HepG2 (cell line): Measurements from ENCODE around the gene RCC1. TPM values are rescaled to one million over a fixed set of nuclear protein-coding genes. Genes with fewer than 3 reads are reported as not detected.

Experiments
- DBP ChIP-seq: sonication (generic); formaldehyde crosslinking; IDR thresholded peaks from 2 replicates; pipeline ENCODE4 v1.4.0; 2020; ENCODE audit warnings: missing genetic modification reagents; ENCODE audit errors: not compliant biosample characterization
- DDIT3 ChIP-seq: sonication (generic); formaldehyde crosslinking; IDR thresholded peaks from 2 replicates; pipeline ENCODE4 v1.4.0; 2020; ENCODE audit warnings: mild to moderate bottlenecking, missing genetic modification reagents
- DMAP1 ChIP-seq: IDR thresholded peaks from 2 replicates; pipeline ENCODE4 v1.6.1; 2016
- DR1 ChIP-seq: sonication (generic); formaldehyde crosslinking; IDR thresholded peaks from 2 replicates; pipeline ENCODE4 v1.8.0; 2021; ENCODE audit warnings: mild to moderate bottlenecking, missing genetic modification reagents, inconsistent platforms
- GFI1 ChIP-seq: sonication (generic); formaldehyde crosslinking; IDR thresholded peaks from 2 replicates; pipeline ENCODE4 v1.5.0; 2020; ENCODE audit warnings: missing genetic modification reagents, mild to moderate bottlenecking, borderline replicate concordance
- MED13 ChIP-seq: sonication (generic); formaldehyde crosslinking; IDR thresholded peaks from 2 replicates; pipeline ENCODE4 v1.5.0; 2020; ENCODE audit warnings: missing genetic modification reagents
- MIXL1 ChIP-seq: IDR thresholded peaks from 2 replicates; pipeline ENCODE4 v1.6.1; 2016
- MXD4 ChIP-seq: IDR thresholded peaks from 2 replicates; pipeline ENCODE4 v1.6.1; 2016; ENCODE audit warnings: mild to moderate bottlenecking, missing biosample characterization, missing genetic modification reagents
- PLRG1 ChIP-seq: fragments of 450-650 bp; conservative IDR thresholded peaks from 2 replicates; pipeline ENCODE4 v1.6.1; 2016
- SMAD9 ChIP-seq: sonication (generic); formaldehyde crosslinking; IDR thresholded peaks from 2 replicates; pipeline ENCODE4 v1.5.1; 2020; ENCODE audit warnings: mild to moderate bottlenecking, missing genetic modification reagents
- SP140L ChIP-seq: sonication (generic); formaldehyde crosslinking; IDR thresholded peaks from 2 replicates; pipeline ENCODE4 v1.4.0; 2020; ENCODE audit warnings: missing genetic modification reagents, borderline replicate concordance
- TGIF2 ChIP-seq: IDR thresholded peaks from 2 replicates; pipeline ENCODE4 v1.6.1; 2016; ENCODE audit warnings: control low read depth, missing compliant biosample characterization
- THYN1 ChIP-seq: sonication (generic); formaldehyde crosslinking; IDR thresholded peaks from 2 replicates; pipeline ENCODE4 v1.8.1; 2023; ENCODE audit warnings: low read depth, mild to moderate bottlenecking, moderate library complexity, missing genetic modification reagents, borderline replicate concordance
- ZFP1 ChIP-seq: IDR thresholded peaks from 2 replicates; pipeline ENCODE4 v1.6.1; 2016
- ZFYVE20 ChIP-seq: sonication (generic); formaldehyde crosslinking; IDR thresholded peaks from 2 replicates; pipeline ENCODE4 v1.8.0; 2023; ENCODE audit warnings: low read depth, mild to moderate bottlenecking, moderate library complexity, missing genetic modification reagents, borderline replicate concordance
- ZNF205 ChIP-seq: IDR thresholded peaks from 2 replicates; pipeline ENCODE4 v1.6.1; 2018; ENCODE audit warnings: missing biosample characterization, missing genetic modification reagents
- ZNF224 ChIP-seq: sonication (generic); formaldehyde crosslinking; IDR thresholded peaks from 2 replicates; pipeline ENCODE4 v1.5.0; 2020; ENCODE audit warnings: mild to moderate bottlenecking, missing genetic modification reagents
- ZNF644 ChIP-seq: IDR thresholded peaks from 2 replicates; pipeline ENCODE4 v1.6.1; 2016; ENCODE audit warnings: low read depth
- ZNF704 ChIP-seq: sonication (generic); formaldehyde crosslinking; IDR thresholded peaks from 2 replicates; pipeline ENCODE4 v1.8.1; 2023; ENCODE audit warnings: mild to moderate bottlenecking, inconsistent platforms, moderate library complexity, missing genetic modification reagents, borderline replicate concordance
- ZNF879 ChIP-seq: sonication (generic); formaldehyde crosslinking; IDR thresholded peaks from 2 replicates; pipeline ENCODE4 v1.8.1; 2023; ENCODE audit warnings: missing genetic modification reagents
- polyA plus RNA-seq, 8 experiments: library from polyadenylated mRNA; depleted of rRNA in 3 of 8; stranded (reverse) in 7 of 8; unstranded in 1 of 8; fragments of >200 nt; fragmentation: Illumina TruSeq in 4 of 8; extraction: Trizol in 4 of 8; gene quantifications; 2 replicates each; pipeline versions ENCODE4 v1.2.1 to v1.2.3, GENCODE V29; 2011 to 2016; ENCODE audit warnings: low read depth in 4 of 8, missing spikeins in 1 of 8, mixed read lengths in 1 of 8; ENCODE audit not compliant: insufficient read depth in 1 of 8
- total RNA-seq, 5 experiments: library from RNA; depleted of rRNA; stranded (reverse); fragments of >200 nt; fragmentation: Illumina TruSeq; extraction: Trizol; gene quantifications; 2 replicates each; pipeline ENCODE4 v1.2.3, GENCODE V29; 2016; ENCODE audit warnings: low read depth in 1 of 5
- TF ChIP-seq, protein P1 (sequence below): sonication (generic); formaldehyde crosslinking; IDR thresholded peaks from 2 replicates; pipeline ENCODE4 v1.4.0; 2020; ENCODE audit warnings: missing genetic modification reagents
- TF ChIP-seq, protein P2 (sequence below): sonication (generic); formaldehyde crosslinking; conservative IDR thresholded peaks from 2 replicates; pipeline ENCODE4 v1.8.0; 2022; ENCODE audit warnings: mild to moderate bottlenecking, moderate library complexity, missing genetic modification reagents
- TF ChIP-seq, protein P3 (sequence below): sonication (generic); formaldehyde crosslinking; IDR thresholded peaks from 2 replicates; pipeline ENCODE4 v1.4.0; 2020; ENCODE audit warnings: mild to moderate bottlenecking, missing genetic modification reagents

The RCC1 gene
- total and polyA plus RNA-seq, 2 of the 13 experiments (the other 11 are each of a cell fraction or from before 2014, with no cell fraction given) = 47.2 to 80.8 TPM

DNA sequence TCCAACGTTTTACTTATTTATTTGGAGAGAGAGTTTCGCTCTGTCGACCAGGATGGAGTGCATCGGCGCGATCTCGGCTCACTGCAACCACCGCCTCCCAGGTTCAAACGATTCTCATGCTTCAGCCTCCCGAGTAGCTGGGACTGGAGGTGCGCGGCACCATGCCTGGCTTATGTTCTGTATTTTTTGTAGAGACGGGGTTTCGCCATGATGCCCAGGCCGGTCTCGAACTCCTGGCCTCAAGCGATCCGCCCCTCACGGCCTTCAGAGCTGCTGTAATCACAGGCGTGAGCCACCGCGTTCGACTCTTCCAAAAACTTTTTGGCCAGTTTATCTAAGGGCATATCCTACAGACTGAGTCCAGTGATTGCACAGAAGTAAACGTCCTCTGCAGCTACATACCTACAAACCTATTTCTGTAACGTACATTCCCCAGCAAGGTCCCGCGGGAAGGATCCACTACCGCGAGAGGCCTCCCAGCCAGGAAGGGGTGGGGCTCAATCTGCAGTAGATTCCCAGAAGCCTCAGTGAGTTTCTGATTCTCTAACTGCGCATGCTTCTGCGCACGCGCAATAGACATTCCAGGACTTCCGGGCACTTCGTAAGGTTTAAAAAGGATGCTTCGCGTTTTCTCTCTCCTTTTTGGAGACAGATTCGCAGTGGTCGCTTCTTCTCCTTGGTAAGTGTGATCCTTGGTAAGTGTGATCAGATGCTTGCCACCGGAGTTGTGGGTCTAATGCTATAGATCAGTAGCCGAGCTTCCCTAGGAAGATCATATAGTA, at the start of gene RCC1 (continued):
- TF ChIP-seq, protein P1, sequence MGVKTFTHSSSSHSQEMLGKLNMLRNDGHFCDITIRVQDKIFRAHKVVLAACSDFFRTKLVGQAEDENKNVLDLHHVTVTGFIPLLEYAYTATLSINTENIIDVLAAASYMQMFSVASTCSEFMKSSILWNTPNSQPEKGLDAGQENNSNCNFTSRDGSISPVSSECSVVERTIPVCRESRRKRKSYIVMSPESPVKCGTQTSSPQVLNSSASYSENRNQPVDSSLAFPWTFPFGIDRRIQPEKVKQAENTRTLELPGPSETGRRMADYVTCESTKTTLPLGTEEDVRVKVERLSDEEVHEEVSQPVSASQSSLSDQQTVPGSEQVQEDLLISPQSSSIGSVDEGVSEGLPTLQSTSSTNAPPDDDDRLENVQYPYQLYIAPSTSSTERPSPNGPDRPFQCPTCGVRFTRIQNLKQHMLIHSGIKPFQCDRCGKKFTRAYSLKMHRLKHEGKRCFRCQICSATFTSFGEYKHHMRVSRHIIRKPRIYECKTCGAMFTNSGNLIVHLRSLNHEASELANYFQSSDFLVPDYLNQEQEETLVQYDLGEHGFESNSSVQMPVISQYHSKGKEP (CRISPR knock-in tag) = no peak
- TF ChIP-seq ZNF644 (CRISPR knock-in tag) = no peak
- TF ChIP-seq, protein P2, sequence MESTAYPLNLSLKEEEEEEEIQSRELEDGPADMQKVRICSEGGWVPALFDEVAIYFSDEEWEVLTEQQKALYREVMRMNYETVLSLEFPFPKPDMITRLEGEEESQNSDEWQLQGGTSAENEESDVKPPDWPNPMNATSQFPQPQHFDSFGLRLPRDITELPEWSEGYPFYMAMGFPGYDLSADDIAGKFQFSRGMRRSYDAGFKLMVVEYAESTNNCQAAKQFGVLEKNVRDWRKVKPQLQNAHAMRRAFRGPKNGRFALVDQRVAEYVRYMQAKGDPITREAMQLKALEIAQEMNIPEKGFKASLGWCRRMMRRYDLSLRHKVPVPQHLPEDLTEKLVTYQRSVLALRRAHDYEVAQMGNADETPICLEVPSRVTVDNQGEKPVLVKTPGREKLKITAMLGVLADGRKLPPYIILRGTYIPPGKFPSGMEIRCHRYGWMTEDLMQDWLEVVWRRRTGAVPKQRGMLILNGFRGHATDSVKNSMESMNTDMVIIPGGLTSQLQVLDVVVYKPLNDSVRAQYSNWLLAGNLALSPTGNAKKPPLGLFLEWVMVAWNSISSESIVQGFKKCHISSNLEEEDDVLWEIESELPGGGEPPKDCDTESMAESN (CRISPR knock-in tag) = no peak
- TF ChIP-seq ZNF224 (CRISPR knock-in tag) = 0 out of 2 replicates have a peak, but pooled peaks have one; percentile 65
- TF ChIP-seq DMAP1 = peak; percentile 79
- no peak; the same call in 1 of the 2 replicates for TF ChIP-seq ZNF704 (CRISPR knock-in tag)
- peak; percentile 34; the same call in 1 of the 2 replicates for TF ChIP-seq ZNF205 (CRISPR knock-in tag)
- TF ChIP-seq PLRG1 = no peak
- TF ChIP-seq DBP (CRISPR knock-in tag) = no peak
- 0 out of 2 replicates have a peak, but pooled peaks have one; percentile 40 for TF ChIP-seq DDIT3 (CRISPR knock-in tag)
- TF ChIP-seq, protein P3, sequence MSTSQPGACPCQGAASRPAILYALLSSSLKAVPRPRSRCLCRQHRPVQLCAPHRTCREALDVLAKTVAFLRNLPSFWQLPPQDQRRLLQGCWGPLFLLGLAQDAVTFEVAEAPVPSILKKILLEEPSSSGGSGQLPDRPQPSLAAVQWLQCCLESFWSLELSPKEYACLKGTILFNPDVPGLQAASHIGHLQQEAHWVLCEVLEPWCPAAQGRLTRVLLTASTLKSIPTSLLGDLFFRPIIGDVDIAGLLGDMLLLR (CRISPR knock-in tag) = no peak
- peak; percentile 24; the same call in 1 of the 2 replicates for TF ChIP-seq ZFP1 (CRISPR knock-in tag)
- TF ChIP-seq DR1 = peak; percentile 97
- no peak for TF ChIP-seq THYN1 (CRISPR knock-in tag)
- no peak for TF ChIP-seq ZFYVE20 (CRISPR knock-in tag)
- TF ChIP-seq MIXL1 (CRISPR knock-in tag) = no peak
- TF ChIP-seq ZNF879 (CRISPR knock-in tag) = no peak
- TF ChIP-seq MXD4 (CRISPR knock-in tag) = peak; percentile 23; the same call in 1 of the 2 replicates
- no peak for TF ChIP-seq SMAD9 (CRISPR knock-in tag)
- TF ChIP-seq MED13 = peak; percentile 53; the same call in 1 of the 2 replicates
- TF ChIP-seq TGIF2 = peak; percentile 73
- peak; percentile 50; the same call in 1 of the 2 replicates for TF ChIP-seq SP140L
- TF ChIP-seq GFI1 = peak; percentile 57; the same call in 1 of the 2 replicates
